Measurements from ENCODE around the gene LHFPL2. TPM values are rescaled to one million over a fixed set of nuclear protein-coding genes. Genes with fewer than 3 reads are reported as not detected.

The LHFPL2 gene
- total and polyA plus RNA-seq, 7 donors = 1.1 to 6.4 (median 3.6) TPM

DNA sequence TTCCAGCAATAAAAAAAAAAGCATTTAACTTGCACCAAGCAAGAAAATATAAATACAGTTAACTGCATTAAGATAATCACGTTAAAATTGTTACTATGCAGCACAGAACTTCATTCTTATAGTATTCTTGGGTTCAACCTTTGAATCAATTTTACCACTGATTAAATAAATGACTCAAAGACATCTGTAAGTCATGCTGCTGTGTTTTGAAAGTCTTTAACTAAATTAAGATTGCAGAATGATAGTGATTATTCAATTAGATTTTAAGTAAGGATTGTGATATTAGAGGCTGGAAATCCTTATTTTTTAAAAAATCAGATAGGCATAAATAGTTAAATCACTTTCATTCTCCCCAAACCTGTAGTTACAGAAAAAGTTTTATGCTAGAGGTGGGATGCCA, 171.8 kb downstream of the LHFPL2 start:
- ATAC-seq (no peak), DNase-seq (no peak)
- H3K4me3 ChIP-seq = no peak overlapping the region
- no peaks in the 10 kb centered on the region for H3K4me1 ChIP-seq
- no peak overlapping the region for H3K27ac ChIP-seq
- no peaks in the 10 kb centered on the region for H3K9me3 ChIP-seq
- no peaks in the 10 kb centered on the region for H3K27me3 ChIP-seq (ENCODE audit: insufficient read depth in 3 of 3, low read length in 2 of 3)
- intact Hi-C loops (cut with DNase I) = no loop called here
- peaks cover 0 to 9% of the 10 kb centered on the region in 2 donors for H3K36me3 ChIP-seq (ENCODE audit: insufficient read depth in 1 of 2, low read depth in 1 of 2)
- 78 to 87% (median 85%) methylated on average over 1 of the region's 1 CpG for WGBS, 3 donors
- TF ChIP-seq, protein P1, sequence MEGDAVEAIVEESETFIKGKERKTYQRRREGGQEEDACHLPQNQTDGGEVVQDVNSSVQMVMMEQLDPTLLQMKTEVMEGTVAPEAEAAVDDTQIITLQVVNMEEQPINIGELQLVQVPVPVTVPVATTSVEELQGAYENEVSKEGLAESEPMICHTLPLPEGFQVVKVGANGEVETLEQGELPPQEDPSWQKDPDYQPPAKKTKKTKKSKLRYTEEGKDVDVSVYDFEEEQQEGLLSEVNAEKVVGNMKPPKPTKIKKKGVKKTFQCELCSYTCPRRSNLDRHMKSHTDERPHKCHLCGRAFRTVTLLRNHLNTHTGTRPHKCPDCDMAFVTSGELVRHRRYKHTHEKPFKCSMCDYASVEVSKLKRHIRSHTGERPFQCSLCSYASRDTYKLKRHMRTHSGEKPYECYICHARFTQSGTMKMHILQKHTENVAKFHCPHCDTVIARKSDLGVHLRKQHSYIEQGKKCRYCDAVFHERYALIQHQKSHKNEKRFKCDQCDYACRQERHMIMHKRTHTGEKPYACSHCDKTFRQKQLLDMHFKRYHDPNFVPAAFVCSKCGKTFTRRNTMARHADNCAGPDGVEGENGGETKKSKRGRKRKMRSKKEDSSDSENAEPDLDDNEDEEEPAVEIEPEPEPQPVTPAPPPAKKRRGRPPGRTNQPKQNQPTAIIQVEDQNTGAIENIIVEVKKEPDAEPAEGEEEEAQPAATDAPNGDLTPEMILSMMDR (IDR thresholded peaks at IDR 0.05) = no peak

DNA sequence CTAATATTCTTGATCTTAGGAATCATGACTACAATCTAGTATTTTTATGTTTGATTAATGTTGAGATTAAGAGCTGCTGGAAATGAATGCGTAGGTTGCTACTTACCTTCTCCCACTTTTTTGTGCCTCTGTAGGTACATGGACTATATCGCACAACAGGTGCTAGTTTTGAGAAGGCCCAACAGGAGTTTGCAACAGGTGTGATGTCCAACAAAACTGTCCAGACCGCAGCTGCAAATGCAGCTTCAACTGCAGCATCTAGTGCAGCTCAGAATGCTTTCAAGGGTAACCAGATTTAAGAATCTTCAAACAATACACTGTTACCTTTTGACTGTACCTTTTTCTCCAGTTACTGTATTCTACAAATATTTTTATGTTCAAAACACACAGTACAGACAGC, 173.2 kb downstream of the LHFPL2 start:
- Histone ChIP-seq H3K4me3 (no peak overlapping the region), H3K27ac (no peak overlapping the region), H3K27me3 (ENCODE audit: insufficient read depth in 3 of 3, low read length in 2 of 3) (no peaks in the 10 kb centered on the region), H3K4me1 (no peaks in the 10 kb centered on the region), H3K36me3 (ENCODE audit: insufficient read depth in 1 of 2, low read depth in 1 of 2) (peaks cover 0 to 7% of the 10 kb centered on the region in 2 donors), H3K9me3 (no peaks in the 10 kb centered on the region)
- no peak for ATAC-seq
- intact Hi-C loops (cut with DNase I) = no loop called here
- DNase-seq = no peak
- WGBS, 3 donors = 86 to 100% (median 89%) methylated on average over 3 of the region's 3 CpGs
- TF ChIP-seq, protein P1 (IDR thresholded peaks at IDR 0.05) = no peak

DNA sequence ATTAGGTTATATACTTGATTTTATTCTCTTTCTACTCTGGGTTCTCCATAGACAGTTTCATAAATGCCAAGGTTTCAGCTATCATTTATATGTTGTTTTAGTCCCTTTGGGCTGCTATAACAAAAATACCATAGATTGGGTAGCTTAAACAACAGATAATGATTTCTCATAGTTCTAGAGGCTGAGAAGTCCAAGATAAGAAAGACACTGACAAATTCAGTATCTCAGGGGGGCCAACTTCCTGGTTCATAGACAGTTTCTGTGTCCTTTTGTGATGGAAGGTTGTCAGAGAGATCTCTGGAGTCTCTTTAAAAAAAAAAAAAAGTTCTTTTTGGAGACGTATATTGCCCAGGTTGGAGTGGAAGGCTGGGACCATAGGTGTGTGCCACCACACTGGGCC, 174.8 kb downstream of the LHFPL2 start:
- intact Hi-C loops (cut with DNase I) = loop anchor here in 1 of 2 donors (5.0 kb wide), 1 partner anchor 34 kb away; no protein-coding TSS in a partner anchor
- WGBS, 3 donors = 89 to 93% (median 89%) methylated on average over 1 of the region's 1 CpG
- DNase-seq (no peak), ATAC-seq (no peak)
- peaks cover 0 to 7% of the 10 kb centered on the region in 2 donors for H3K36me3 ChIP-seq (ENCODE audit: insufficient read depth in 1 of 2, low read depth in 1 of 2)
- H3K27me3 ChIP-seq (ENCODE audit: insufficient read depth in 3 of 3, low read length in 2 of 3) = no peaks in the 10 kb centered on the region
- H3K9me3 ChIP-seq = no peaks in the 10 kb centered on the region
- TF ChIP-seq, protein P1 (IDR thresholded peaks at IDR 0.05) = no peak
- H3K4me3 ChIP-seq = no peak overlapping the region
- no peak overlapping the region for H3K27ac ChIP-seq
- H3K4me1 ChIP-seq = no peaks in the 10 kb centered on the region

DNA sequence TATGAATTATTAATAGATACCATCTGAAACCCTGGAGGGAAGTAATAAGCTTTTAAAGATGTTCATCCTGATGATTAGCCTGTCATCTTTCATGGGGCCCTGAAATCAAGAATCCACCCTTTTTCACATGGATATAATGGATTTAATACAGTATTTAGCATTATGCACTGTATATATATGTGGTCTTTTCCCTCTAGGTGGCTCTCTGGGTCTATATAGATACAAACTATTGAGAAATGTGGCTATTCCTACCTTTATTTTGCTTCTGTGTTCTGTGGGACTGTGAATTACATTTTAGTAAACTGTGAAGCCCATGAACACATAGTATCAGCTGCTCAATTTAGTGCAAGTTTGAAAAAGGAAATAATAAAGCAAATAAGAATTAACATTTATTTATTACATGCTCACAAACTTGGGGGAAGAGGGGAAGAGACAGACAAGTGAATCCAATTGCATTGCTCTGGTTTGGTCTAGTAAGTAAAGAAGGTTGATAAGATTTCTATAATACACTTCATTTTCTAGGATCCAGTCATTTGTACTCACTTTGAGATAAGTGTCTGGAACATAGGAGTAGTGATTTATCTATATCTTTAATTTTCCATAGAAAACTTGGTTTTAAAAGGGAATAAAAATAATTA, 176.0 kb downstream of the LHFPL2 start:
- H3K4me1 ChIP-seq = peaks cover 4% of the 10 kb centered on the region
- intact Hi-C loops (cut with DNase I) = loop anchor here in 1 of 2 donors (5.0 kb wide), 1 partner anchor 35 kb away; no protein-coding TSS in a partner anchor
- TF ChIP-seq, protein P1 (IDR thresholded peaks at IDR 0.05) = peak; percentile 23
- H3K9me3 ChIP-seq = no peaks in the 10 kb centered on the region
- DNase-seq = no peak
- H3K4me3 ChIP-seq = no peak overlapping the region
- H3K36me3 ChIP-seq (ENCODE audit: insufficient read depth in 1 of 2, low read depth in 1 of 2) = peaks cover 0 to 7% of the 10 kb centered on the region in 2 donors
- no peak overlapping the region for H3K27ac ChIP-seq
- no peak for ATAC-seq
- H3K27me3 ChIP-seq (ENCODE audit: insufficient read depth in 3 of 3, low read length in 2 of 3) = no peaks in the 10 kb centered on the region

DNA sequence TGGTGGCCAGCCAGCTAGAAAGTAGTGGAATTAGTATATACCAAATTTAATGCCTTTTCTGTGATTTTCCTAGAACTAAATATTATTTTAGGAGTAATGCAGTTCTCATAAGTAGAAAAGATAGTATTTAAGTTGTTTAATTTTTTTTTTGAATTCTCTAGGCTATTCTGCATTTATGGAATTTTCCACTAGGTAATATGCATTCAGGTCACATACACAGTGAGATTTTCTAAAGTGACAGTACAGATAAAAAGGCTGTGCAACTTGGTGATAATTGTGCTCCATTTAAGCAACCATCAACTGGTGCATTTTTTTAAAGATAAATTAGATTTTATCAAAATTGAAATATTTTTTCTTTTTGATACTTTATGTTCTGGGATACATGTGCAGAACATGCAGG, 176.7 kb downstream of the LHFPL2 start:
- ATAC-seq = no peak
- no peak overlapping the region for H3K27ac ChIP-seq
- intact Hi-C loops (cut with DNase I) = loop anchor here in 1 of 2 donors (5.0 kb wide), 1 partner anchor 35 kb away; no protein-coding TSS in a partner anchor

More for the DNA sequence above, 176.7 kb downstream of the LHFPL2 start:
- Histone ChIP-seq H3K4me3 (no peak overlapping the region), H3K4me1 (peaks cover 4% of the 10 kb centered on the region), H3K27me3 (ENCODE audit: insufficient read depth in 3 of 3, low read length in 2 of 3) (no peaks in the 10 kb centered on the region), H3K36me3 (ENCODE audit: insufficient read depth in 1 of 2, low read depth in 1 of 2) (peaks cover 0 to 7% of the 10 kb centered on the region in 2 donors), H3K9me3 (no peaks in the 10 kb centered on the region)
- DNase-seq = no peak
- TF ChIP-seq, protein P1 (IDR thresholded peaks at IDR 0.05) = no peak
